IMR-90 (cell line): ENCODE measurements around the gene BAIAP2. TPM values are rescaled to one million over a fixed set of nuclear protein-coding genes. Genes with fewer than 3 reads are reported as not detected.

Experiments used
- ATAC-seq: fragments of 200-7000 bp; cut with Tn5 transposase; 2 replicates; pipeline ENCODE4 v1.9.1; 2020; ENCODE audit warnings: low read depth, mild to moderate bottlenecking, moderate library complexity
- BruUV-seq: library from RNA; stranded (reverse); fragments of 400-500 nt; replicated peaks from 2 replicates; lab custom pipeline; 2021; lab: Mats Ljungman, UMichigan
- CTCF ChIA-PET: fragments of 300-600 bp; formaldehyde crosslinking; extraction: SDS; loops from one replicate; lab custom pipeline; 2021; ENCODE audit warnings: antibody characterized with exemption; lab: Yijun Ruan, JAX
- POLR2A ChIA-PET: fragments of 300-600 bp; sonication (Branson Sonifier 250); formaldehyde crosslinking; loops from one replicate; lab custom pipeline; 2022; ENCODE audit warnings: antibody characterized with exemption; ENCODE audit not compliant: unreplicated experiment; lab: Charles Lee
- DNase-seq: peaks from one replicate; pipeline ENCODE4 v3.0.0; 2013
- H2AFZ ChIP-seq: replicated peaks from 2 replicates; pipeline ENCODE3; 2013; ENCODE audit warnings: low read length, mild to moderate bottlenecking; ENCODE audit not compliant: poor library complexity
- H2AK5ac ChIP-seq: 2 replicates; pipeline ENCODE4 v1.6.1; 2013; ENCODE audit warnings: low read depth, low read length, inconsistent platforms
- H2AK9ac ChIP-seq: replicated peaks from 2 replicates; pipeline ENCODE3; 2013; ENCODE audit warnings: mild to moderate bottlenecking, low read depth, low read length, moderate library complexity; ENCODE audit not compliant: poor library complexity
- H2BK120ac ChIP-seq: 2 replicates; pipeline ENCODE4 v1.6.1; 2013; ENCODE audit warnings: low read depth, low read length, inconsistent platforms
- H2BK15ac ChIP-seq: 3 replicates; pipeline ENCODE4 v1.6.1; 2013; ENCODE audit warnings: low read depth, low read length, inconsistent platforms
- H2BK20ac ChIP-seq: 2 replicates; pipeline ENCODE4 v1.6.1; 2013; ENCODE audit warnings: low read depth, mild to moderate bottlenecking, inconsistent platforms, low read length, moderate library complexity
- H2BK5ac ChIP-seq: 2 replicates; pipeline ENCODE4 v1.6.1; 2013; ENCODE audit warnings: mild to moderate bottlenecking, low read depth, low read length, inconsistent platforms; ENCODE audit not compliant: poor library complexity, severe bottlenecking
- H3K14ac ChIP-seq: replicated peaks from 2 replicates; pipeline ENCODE4 v1.6.1; 2013; ENCODE audit warnings: low read depth, low read length, inconsistent platforms
- H3K18ac ChIP-seq: 2 replicates; pipeline ENCODE4 v1.6.1; 2013; ENCODE audit warnings: low read depth, low read length, control low read depth
- H3K23ac ChIP-seq: 2 replicates; pipeline ENCODE4 v1.6.1; 2013; ENCODE audit warnings: low read depth, low read length, inconsistent platforms
- H3K27ac ChIP-seq: 2 replicates; pipeline ENCODE4 v1.5.1; 2013; ENCODE audit warnings: mild to moderate bottlenecking, control low read depth, low read length; ENCODE audit not compliant: insufficient read depth
- H3K27me3 ChIP-seq: 2 replicates; pipeline ENCODE4 v1.6.1; 2013; ENCODE audit warnings: low read length; ENCODE audit not compliant: control insufficient read depth, insufficient read depth
- H3K36me3 ChIP-seq: 2 replicates; pipeline ENCODE4 v1.6.1; 2013; ENCODE audit warnings: low read length, mixed read lengths; ENCODE audit not compliant: control insufficient read depth, insufficient read depth
- H3K4ac ChIP-seq: 2 replicates; pipeline ENCODE4 v1.6.1; 2013; ENCODE audit warnings: low read depth, low read length, inconsistent platforms
- H3K4me1 ChIP-seq: 2 replicates; pipeline ENCODE4 v1.6.1; 2013; ENCODE audit warnings: low read length, mixed read lengths; ENCODE audit not compliant: control insufficient read depth, insufficient read depth
- H3K4me2 ChIP-seq: 2 replicates; pipeline ENCODE4 v1.6.1; 2013; ENCODE audit warnings: low read depth, mild to moderate bottlenecking, control low read depth, low read length, moderate library complexity
- H3K4me3 ChIP-seq: 2 replicates; pipeline ENCODE4 v1.5.1; 2013; ENCODE audit warnings: low read depth, mild to moderate bottlenecking, control low read depth, low read length, moderate library complexity; ENCODE audit not compliant: insufficient read depth
- H3K56ac ChIP-seq: 2 replicates; pipeline ENCODE4 v1.6.1; 2013; ENCODE audit warnings: low read length, inconsistent platforms; ENCODE audit not compliant: insufficient read depth; ENCODE audit errors: extremely low read depth
- H3K79me1 ChIP-seq, 2 experiments: 2 replicates each; pipeline ENCODE4 v1.6.1; 2013; ENCODE audit warnings: low read length in 2 of 2, inconsistent platforms in 1 of 2, low read depth in 1 of 2
- H3K9ac ChIP-seq: 2 replicates; pipeline ENCODE4 v1.6.1; 2013; ENCODE audit warnings: low read depth, low read length, control low read depth
- H3K9me1 ChIP-seq: 2 replicates; pipeline ENCODE4 v1.6.1; 2013; ENCODE audit warnings: low read length, inconsistent platforms; ENCODE audit not compliant: insufficient read depth
- H3K9me3 ChIP-seq: 2 replicates; pipeline ENCODE4 v1.6.1; 2013; ENCODE audit warnings: low read length; ENCODE audit not compliant: control insufficient read depth, insufficient read depth
- H4K20me1 ChIP-seq: 2 replicates; pipeline ENCODE4 v1.6.1; 2013; ENCODE audit warnings: low read length, inconsistent platforms; ENCODE audit not compliant: insufficient read depth
- H4K5ac ChIP-seq: 2 replicates; pipeline ENCODE4 v1.6.1; 2013; ENCODE audit warnings: mild to moderate bottlenecking, low read depth, low read length, control low read depth
- H4K8ac ChIP-seq, 2 experiments: 2 replicates each; pipeline ENCODE4 v1.6.1; 2013; ENCODE audit warnings: low read depth in 2 of 2, low read length in 2 of 2, control low read depth in 1 of 2, inconsistent platforms in 1 of 2
- H4K91ac ChIP-seq: 2 replicates; pipeline ENCODE4 v1.6.1; 2013; ENCODE audit warnings: low read depth, low read length, inconsistent platforms; ENCODE audit not compliant: insufficient read depth
- BHLHE40 ChIP-seq: fragments of 150-350 bp; IDR thresholded peaks from 2 replicates; pipeline ENCODE4 v1.6.1; 2016; ENCODE audit warnings: mild to moderate bottlenecking, low read depth, low read length
- CEBPB ChIP-seq: IDR thresholded peaks from 2 replicates; pipeline ENCODE4 v1.6.1; 2012; ENCODE audit warnings: low read depth, low read length, improper control_type of control experiment
- CTCF ChIP-seq: conservative IDR thresholded peaks from 2 replicates; pipeline ENCODE4 v1.5.1; 2012; ENCODE audit warnings: mild to moderate bottlenecking, low read depth, low read length, improper control_type of control experiment
- ELK1 ChIP-seq: fragments of 150-350 bp; IDR thresholded peaks from 2 replicates; pipeline ENCODE4 v1.6.1; 2016; ENCODE audit warnings: low read depth, mild to moderate bottlenecking, low read length, moderate library complexity, borderline replicate concordance
- FOS ChIP-seq: fragments of 150-350 bp; IDR thresholded peaks from 2 replicates; pipeline ENCODE4 v1.6.1; 2016; ENCODE audit warnings: low read depth, low read length
- MAFK ChIP-seq: IDR thresholded peaks from 2 replicates; pipeline ENCODE4 v1.6.1; 2012; ENCODE audit warnings: low read depth, low read length, improper control_type of control experiment
- MXI1 ChIP-seq: IDR thresholded peaks from 2 replicates; pipeline ENCODE4 v1.6.1; 2012; ENCODE audit warnings: low read depth, mild to moderate bottlenecking, low read length, moderate library complexity, borderline replicate concordance
- NFE2L2 ChIP-seq: fragments of 150-350 bp; IDR thresholded peaks from 2 replicates; pipeline ENCODE4 v1.6.1; 2016; ENCODE audit warnings: low read depth, mild to moderate bottlenecking, low read length
- POLR2A ChIP-seq: IDR thresholded peaks from 2 replicates; pipeline ENCODE4 v1.6.1; 2012; ENCODE audit warnings: mild to moderate bottlenecking, low read depth, low read length
- RAD21 ChIP-seq: IDR thresholded peaks from 2 replicates; pipeline ENCODE4 v1.6.1; 2012; ENCODE audit warnings: low read length, improper control_type of control experiment
- RCOR1 ChIP-seq: IDR thresholded peaks from 2 replicates; pipeline ENCODE4 v1.6.1; 2012; ENCODE audit warnings: mild to moderate bottlenecking, low read length, improper control_type of control experiment; ENCODE audit not compliant: insufficient replicate concordance
- RFX5 ChIP-seq: IDR thresholded peaks from 2 replicates; pipeline ENCODE4 v1.8.0; 2012; ENCODE audit warnings: low read depth, mild to moderate bottlenecking, low read length, moderate library complexity
- SMC3 ChIP-seq: fragments of 150-350 bp; IDR thresholded peaks from 2 replicates; pipeline ENCODE4 v1.6.1; 2016; ENCODE audit warnings: low read depth, mild to moderate bottlenecking, antibody characterized with exemption, low read length, moderate library complexity
- USF2 ChIP-seq: fragments of 150-350 bp; IDR thresholded peaks from 2 replicates; pipeline ENCODE4 v1.6.1; 2017; ENCODE audit warnings: mild to moderate bottlenecking, antibody characterized with exemption, low read length, low read depth
- WGBS, 2 experiments: methylation state at CpG; one replicate each; pipeline versions ENCODE4 v1.1.5 to v1.1.7; 2013; ENCODE audit warnings: missing lambda C conversion rate in 2 of 2; ENCODE audit not compliant: insufficient read length in 1 of 2; ENCODE audit errors: extremely low coverage in 2 of 2; 5-methylcytosine and 5-hydroxymethylcytosine counted together
- dilution Hi-C: fragments of 300-500 bp; cut with HindIII; formaldehyde crosslinking; loops from one replicate; pipeline ENCODE4 v1.14.3; 2018; ENCODE audit warnings: low sequenced_read_pairs; ENCODE audit not compliant: unreplicated experiment
- in situ Hi-C: fragments of 300-500 bp; cut with MboI; formaldehyde crosslinking; loops from 3 replicates; pipeline ENCODE4 v1.14.3; 2019; ENCODE audit warnings: low sequenced_read_pairs, inconsistent platforms, mixed read lengths
- intact Hi-C: fragments of 100-400 bp; cut with micrococcal nuclease; formaldehyde crosslinking; loops from 2 replicates; pipeline ENCODE4 v1.10.0; 2022
- polyA plus RNA-seq, 3 experiments: library from polyadenylated mRNA; depleted of rRNA; stranded (reverse); fragments of >200 nt; gene quantifications; 2 replicates each; pipeline ENCODE4 v1.2.3, GENCODE V29; 2012; ENCODE audit warnings: low replicate concordance in 1 of 3
- total RNA-seq: library from RNA; depleted of rRNA; stranded (reverse); fragments of >200 nt; gene quantifications from 2 replicates; pipeline ENCODE4 v1.2.3, GENCODE V29; 2012

BAIAP2 gene
- total and polyA plus RNA-seq, 2 of the 4 experiments (the other 2 are of a cell fraction): 18.3 to 32.6 TPM

- dilution Hi-C loops: no loop called here
- no peak overlapping the region for H3K56ac ChIP-seq
- H4K91ac ChIP-seq: no peak overlapping the region
- H3K18ac ChIP-seq: no peak overlapping the region
- no peaks in the 10 kb centered on the region for H3K27me3 ChIP-seq
- H3K14ac ChIP-seq: no peak overlapping the region
- no peak overlapping the region for H2AFZ ChIP-seq
- no peak overlapping the region for H3K27ac ChIP-seq
- ChIA-PET CTCF (no interaction called here), POLR2A (no interaction called here)
- H4K8ac ChIP-seq: no peak overlapping the region
- peaks cover 7 to 57% of the 10 kb centered on the region in 2 experiments for H3K79me1 ChIP-seq
- no peak overlapping the region for H2AK5ac ChIP-seq
- DNase-seq: no peak
- H3K23ac ChIP-seq: no peak overlapping the region
- no peak overlapping the region for H4K5ac ChIP-seq
- H3K4me2 ChIP-seq: no peak overlapping the region
- no peak overlapping the region for H3K4me3 ChIP-seq
- intact Hi-C loops: no loop called here
- H3K4me1 ChIP-seq: peaks cover 16% of the 10 kb centered on the region
- H2BK15ac ChIP-seq: no peak overlapping the region
- H2BK20ac ChIP-seq: no peak overlapping the region
- no peak overlapping the region for H2BK5ac ChIP-seq
- H2AK9ac ChIP-seq: no peak overlapping the region
- TF ChIP-seq ELK1 (no peak), POLR2A (no peak), RCOR1 (no peak), BHLHE40 (no peak), CEBPB (no peak), RAD21 (no peak), CTCF (no peak), USF2 (no peak), MXI1 (no peak), FOS (no peak), RFX5 (no peak), NFE2L2 (no peak), SMC3 (no peak), MAFK (no peak)
- peaks cover 16% of the 10 kb centered on the region for H3K9me1 ChIP-seq
- H3K4ac ChIP-seq: no peak overlapping the region
- no peak for ATAC-seq
- BruUV-seq: no TSS peak
- no peaks in the 10 kb centered on the region for H3K36me3 ChIP-seq
- in situ Hi-C loops: no loop called here
- H3K9ac ChIP-seq: no peak overlapping the region
- no peak overlapping the region for H2BK120ac ChIP-seq
- peaks cover 39% of the 10 kb centered on the region for H4K20me1 ChIP-seq
- 87% methylated on average over 10 of the region's 28 CpGs; no CpG with 5 or more reads in 1 of the 2 experiments for WGBS, 2 experiments
- H3K9me3 ChIP-seq: no peaks in the 10 kb centered on the region
Measured at GRCh38 chr17:81048827-81049371, 13.9 kb downstream of the BAIAP2 start.
